Kasumi-1 (cell line): ENCODE results near the gene FOXN4.

Source experiments
- DNase-seq, 2 experiments: peaks; one replicate each; lab custom pipeline; 2025; lab: John Stamatoyannopoulos, UW

Gene FOXN4

DNA sequence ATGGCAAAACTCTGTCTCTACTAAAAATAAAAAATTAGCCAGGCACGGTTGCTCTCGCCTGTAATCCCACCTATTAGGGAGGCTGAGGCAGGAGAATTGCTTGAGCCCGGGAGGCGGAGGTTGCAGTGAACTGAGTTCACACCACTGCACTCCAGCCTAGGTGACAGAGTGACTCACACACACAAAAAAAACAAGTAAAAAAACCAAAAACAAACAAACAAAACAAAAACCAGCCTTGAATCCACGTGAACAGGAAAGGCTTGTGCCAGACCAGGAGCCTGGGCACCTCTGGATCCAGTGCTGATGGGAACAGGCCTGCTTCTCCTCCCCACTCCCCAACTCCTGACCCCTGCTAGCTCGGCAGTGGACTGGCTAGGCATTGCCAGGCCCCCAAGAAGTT lies 3.5 kb downstream of the FOXN4 start:
- DNase-seq = no peak

DNA sequence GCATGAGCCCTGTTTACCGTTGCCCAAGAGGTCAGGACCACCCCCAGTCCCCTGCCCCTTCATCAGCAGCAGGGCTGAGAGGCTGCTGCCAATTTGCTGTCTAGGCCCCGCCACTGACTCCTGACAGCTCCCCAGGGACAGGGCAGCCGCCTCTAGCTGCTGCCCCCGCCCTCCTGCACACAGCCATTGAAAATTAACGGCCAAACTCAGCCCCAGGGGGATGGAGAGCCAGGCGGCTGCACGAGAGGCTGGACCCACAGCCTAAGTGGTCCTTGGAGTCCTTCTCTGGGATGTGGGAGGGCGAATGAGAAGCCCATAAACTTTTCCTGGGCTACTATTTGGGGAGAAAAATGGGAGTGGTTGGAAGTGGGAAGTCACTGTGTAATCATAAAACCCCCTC lies 4.6 kb downstream of the FOXN4 start:
- no peak for DNase-seq

- no peak for DNase-seq
Measured at GRCh38 chr12:109302770-109303169, 6.3 kb downstream of the FOXN4 start.

DNA sequence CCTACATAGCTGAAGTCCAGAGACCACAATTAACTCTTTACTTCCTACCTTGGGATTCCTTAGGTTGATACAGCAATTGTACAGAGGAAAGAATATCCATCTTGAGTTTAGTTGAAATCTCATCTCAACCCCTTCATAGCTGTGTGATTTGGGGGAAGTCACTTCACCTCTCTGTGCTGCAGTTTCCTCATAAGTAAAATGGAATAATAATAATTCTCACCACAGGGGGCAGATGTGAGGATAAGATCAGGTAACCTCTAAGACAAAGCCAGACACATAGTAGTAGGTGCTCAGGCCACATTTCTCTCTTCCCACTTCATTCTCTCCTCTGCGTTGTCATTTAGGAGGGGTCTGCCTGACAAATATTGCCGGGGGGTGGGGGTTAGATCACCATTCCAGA lies 6.7 kb downstream of the FOXN4 start:
- DNase-seq = peak in 1 of 2 experiments; percentile 10

GRCh38 chr12:109301643-109302168 lies 7.4 kb downstream of the FOXN4 start:
- no peak for DNase-seq

- no peak for DNase-seq
Measured at GRCh38 chr12:109299849-109300248, 9.2 kb downstream of the FOXN4 start.

DNA sequence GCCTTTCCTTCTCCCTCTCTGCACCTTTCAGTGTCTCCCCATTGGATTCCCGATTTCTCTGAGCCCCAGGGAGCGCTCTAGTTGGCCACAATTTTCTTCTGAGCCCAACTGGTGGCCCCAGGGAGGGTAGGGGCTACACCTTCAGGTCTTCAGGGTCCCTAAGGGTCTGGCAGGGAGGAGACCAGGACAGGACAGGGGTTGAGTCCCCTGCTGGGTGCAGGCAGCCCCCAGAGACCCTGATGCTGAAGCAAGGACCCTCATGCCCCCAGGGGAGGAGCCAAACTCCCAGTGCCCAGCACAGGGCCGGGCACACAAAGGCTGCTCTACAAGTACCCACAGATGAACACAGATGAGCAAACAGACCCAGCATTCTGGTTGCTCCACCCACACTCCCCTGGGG lies 12.7 kb downstream of the FOXN4 start:
- no peak for DNase-seq

DNA sequence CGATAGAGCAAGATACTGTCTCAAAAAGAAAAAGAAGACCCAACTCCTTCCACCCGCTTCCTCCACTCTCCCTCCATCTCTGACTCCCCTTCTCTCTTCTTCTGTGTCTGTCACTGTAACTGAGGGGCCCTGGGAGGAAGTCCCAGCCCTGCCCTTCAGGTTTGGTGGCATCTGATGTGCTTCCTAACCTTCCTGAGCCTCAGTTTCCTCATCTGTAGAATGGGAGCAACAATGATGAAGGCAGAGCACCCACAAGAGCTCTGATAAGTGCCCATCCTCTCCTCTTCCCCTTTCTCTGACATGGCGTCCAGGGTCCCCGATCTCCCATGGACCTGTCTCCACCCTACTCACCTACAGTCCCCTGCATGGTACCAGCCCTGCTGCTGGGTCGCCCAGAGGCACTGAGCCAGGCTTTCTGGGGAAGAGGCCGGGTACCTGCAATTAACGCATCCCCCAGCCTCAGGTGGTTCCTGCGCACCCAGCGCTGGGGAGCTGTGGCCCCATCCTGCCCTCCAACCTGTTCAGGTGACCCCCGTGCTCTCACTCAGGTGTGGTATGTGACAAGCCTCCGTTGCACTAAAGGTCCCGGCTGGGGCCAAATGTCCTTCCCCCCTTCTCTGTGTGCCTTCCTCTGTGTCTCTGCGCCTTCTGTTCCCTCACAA lies 13.2 kb downstream of the FOXN4 start:
- DNase-seq = no peak

DNA sequence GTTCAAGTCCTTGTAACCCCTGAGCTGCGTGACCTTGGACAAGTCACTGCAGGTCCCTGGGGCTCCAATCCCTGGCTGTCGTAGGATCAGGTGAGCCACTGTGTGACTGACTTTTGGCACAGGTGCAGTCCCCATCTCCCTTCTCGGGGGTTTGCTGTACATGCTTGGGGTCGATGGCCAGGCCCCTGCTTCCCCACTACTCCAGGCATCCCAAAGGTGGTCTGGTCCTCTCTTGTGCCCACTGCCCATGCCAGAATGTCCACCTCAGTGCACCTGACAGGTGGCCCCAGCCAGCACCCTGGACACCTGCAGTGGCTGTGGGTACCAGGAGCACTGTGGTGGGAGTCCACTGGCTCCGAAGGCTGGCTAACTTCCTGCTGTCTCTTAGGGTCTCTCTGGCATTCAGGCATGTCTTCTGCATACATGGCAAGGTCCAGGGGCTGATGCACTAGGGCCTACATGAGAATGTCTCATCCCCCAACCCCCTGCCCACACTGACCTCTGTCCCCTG lies 14.7 kb downstream of the FOXN4 start:
- no peak for DNase-seq

GRCh38 chr12:109293106-109293505 lies 16.0 kb downstream of the FOXN4 start:
- DNase-seq = no peak

- DNase-seq = no peak
Measured at GRCh38 chr12:109292342-109292711, 16.8 kb downstream of the FOXN4 start.

DNA sequence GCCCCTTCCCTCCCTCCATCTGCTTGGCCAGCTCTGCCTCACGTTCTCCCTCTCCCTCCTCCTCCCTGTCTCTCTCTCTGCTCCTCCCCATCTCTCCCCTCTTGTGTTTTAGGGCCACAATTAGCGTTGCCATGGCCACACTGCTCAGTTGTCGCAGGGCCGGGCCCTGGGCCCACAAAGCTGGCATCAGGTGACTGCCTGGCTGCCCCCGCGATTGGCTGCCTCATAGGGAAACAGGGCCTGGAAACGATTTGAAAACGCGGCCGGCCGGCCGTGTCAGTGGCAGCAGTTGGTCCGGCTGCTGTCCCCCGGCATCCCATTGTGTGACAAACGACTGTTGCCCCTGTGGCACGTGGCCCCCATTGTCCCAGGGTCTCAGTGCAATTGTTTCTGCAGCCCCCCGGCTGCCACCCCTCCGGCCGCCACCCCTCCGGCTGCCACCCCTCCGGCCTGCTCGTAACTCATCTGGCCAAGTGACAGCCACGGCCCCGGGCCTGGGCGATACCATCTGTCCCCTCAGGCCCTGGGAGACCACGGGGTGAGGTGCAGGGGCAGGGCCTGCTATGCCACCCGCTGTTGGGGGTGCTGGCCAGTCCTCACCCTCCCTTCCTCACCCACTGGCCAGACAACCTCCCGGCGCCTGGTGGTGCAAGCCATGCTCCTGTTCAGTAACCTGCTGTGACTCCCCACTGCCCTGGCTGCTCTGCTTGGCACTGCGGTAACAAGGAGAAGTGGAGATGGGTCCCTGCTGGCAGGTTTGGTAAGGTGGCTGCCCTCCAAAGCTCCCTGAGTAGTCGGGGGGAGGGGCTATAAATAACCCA lies 17.4 kb downstream of the FOXN4 start:
- no peak for DNase-seq

GRCh38 chr12:109291117-109291516 lies 18.0 kb downstream of the FOXN4 start:
- DNase-seq = no peak

GRCh38 chr12:109290061-109290460 lies 19.0 kb downstream of the FOXN4 start:
- no peak for DNase-seq

- no peak for DNase-seq
Measured at GRCh38 chr12:109289551-109289950, 19.5 kb downstream of the FOXN4 start.

GRCh38 chr12:109289004-109289403 lies 20.1 kb downstream of the FOXN4 start:
- DNase-seq = no peak

DNA sequence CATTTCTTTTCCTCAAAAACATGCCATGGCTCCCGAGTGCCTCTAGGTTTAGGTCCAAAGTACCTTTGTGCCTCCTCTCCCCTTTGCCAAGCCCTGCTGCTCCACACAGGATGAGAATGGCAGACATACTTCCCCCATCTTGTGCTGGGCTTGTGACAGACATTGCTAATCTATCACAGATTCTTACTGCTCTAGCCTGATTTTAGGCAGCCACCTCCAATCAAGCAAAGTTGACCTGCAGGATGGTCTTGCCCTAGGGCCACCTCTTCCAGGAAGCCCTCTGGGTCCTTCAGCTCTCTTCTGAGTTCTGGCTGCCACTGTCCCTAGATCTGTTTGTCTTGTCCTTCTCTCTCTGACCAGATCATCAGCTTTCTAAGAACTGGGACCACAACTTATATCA lies 20.5 kb downstream of the FOXN4 start:
- DNase-seq = no peak

- no peak for DNase-seq
Measured at GRCh38 chr12:109287811-109288469, 21.1 kb downstream of the FOXN4 start.

GRCh38 chr12:109287181-109287580 lies 21.9 kb downstream of the FOXN4 start:
- DNase-seq = no peak

DNA sequence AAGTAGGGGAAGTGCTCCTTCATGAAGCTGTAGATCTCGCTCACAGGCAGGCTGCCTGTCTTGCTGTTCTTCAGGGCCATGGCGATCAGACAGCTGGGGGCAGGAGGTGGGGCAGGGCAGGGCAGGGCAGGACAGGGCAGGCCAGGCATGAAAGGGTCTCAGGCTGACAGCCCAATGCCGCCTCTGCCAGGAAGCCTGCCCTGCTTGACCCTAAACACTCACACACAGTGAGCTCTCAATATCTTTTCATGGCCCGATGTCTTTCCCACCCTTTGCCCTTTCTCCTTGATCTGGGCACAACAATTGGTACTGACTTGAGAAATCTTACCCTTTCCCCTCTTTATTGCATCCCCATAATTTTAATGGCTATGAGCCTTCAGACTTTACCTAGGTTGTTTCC lies 22.4 kb downstream of the FOXN4 start:
- no peak for DNase-seq

GRCh38 chr12:109286252-109286651 lies 22.8 kb downstream of the FOXN4 start:
- DNase-seq = no peak

DNA sequence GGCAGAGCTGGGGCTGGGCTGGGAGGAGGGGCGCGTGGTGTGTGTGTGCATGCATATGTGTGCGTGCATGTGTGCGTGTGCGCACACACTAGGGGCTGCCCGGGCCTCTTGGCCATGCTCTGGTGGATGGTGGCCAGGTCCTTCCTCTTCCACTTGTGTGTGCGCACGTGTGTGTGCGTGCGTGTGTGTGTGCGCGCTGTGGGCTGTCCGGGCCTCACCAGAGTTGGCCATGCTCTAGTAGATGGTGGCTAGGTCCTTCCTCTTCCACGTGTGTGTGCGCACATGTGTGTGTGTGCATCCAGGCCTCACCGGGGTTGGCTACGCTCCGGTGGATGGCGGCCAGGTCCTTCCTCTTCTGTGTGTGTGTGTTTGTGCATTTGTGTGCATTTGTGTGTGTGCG lies 24.7 kb downstream of the FOXN4 start:
- DNase-seq = no peak

DNA sequence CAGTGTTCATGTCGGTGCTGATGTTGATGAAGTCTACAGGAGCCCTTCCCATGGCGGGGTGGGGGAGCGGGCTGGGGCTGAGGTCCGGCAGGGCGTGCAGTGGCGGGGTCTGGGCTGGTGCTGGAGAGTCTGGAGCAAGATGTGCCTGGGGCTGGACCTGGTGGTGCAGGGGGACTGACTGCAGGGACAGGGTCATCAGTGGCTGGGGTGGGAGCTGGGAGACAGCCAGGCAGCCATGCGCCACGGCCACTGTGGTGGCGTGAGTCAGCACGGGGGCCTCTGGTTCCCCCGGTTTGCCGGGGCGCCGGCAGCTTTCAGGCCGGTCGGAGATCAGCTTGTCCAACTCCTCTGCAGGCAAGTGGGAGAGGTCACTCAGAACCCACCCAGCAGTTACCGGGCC lies 27.6 kb downstream of the FOXN4 start:
- DNase-seq = no peak
